ENCODE results near the gene RPS6KA6. TPM values are rescaled to one million over a fixed set of nuclear protein-coding genes. Genes with fewer than 3 reads are reported as not detected.

The RPS6KA6 gene
- total and polyA plus RNA-seq, 10 of the 15 experiments (the other 5 are each of a cell fraction or from before 2014, with no cell fraction given), result 0.29 to 2.8 (median 1.4) TPM; not detected in 1

- TF ChIP-seq ZBTB40 (IDR thresholded peaks at IDR 0.05; ENCODE audit: borderline replicate concordance) (no peak), PML (IDR thresholded peaks at IDR 0.05; ENCODE audit: low read length) (no peak), POLR2A (IDR thresholded peaks at IDR 0.05; ENCODE audit: low read depth, low read length) (no peak)
Measured at GRCh38 chrX:84175274-84175673, 12.7 kb downstream of the RPS6KA6 start (continued).

GRCh38 chrX:84174348-84174747 lies 13.7 kb downstream of the RPS6KA6 start:
- no peak overlapping the region for H3K4me2 ChIP-seq (ENCODE audit: control insufficient read depth, insufficient read depth)
- in situ Hi-C loops (cut with MboI) (no loop called here), intact Hi-C loops (cut with micrococcal nuclease; ENCODE audit: unreplicated experiment) (no loop called here)
- no peaks in the 10 kb centered on the region for H3K79me2 ChIP-seq (ENCODE audit: control insufficient read depth, insufficient read depth, low read length)
- no peaks in the 10 kb centered on the region for H4K20me1 ChIP-seq (ENCODE audit: control insufficient read depth, insufficient read depth)
- ChIA-PET CTCF (no interaction called here), RAD21 (ENCODE audit: unreplicated experiment) (no interaction called here), POLR2A (no interaction called here), SMC1A (ENCODE audit: uncharacterized antibody, unreplicated experiment) (no interaction called here)
- no peak overlapping the region for H2AFZ ChIP-seq (ENCODE audit: control insufficient read depth, low read depth, low read length)
- TF ChIP-seq BCL3 (IDR thresholded peaks at IDR 0.05; ENCODE audit: borderline replicate concordance, insufficient read depth, low read depth, low read length, poor library complexity, severe bottlenecking) (no peak), SREBF2 (IDR thresholded peaks at IDR 0.05; ENCODE audit: low read length) (no peak), POLR2AphosphoS2 (IDR thresholded peaks at IDR 0.05; ENCODE audit: low read depth, low read length) (no peak), TBL1XR1 (IDR thresholded peaks at IDR 0.05; ENCODE audit: low read depth, low read length) (no peak), TCF7 (IDR thresholded peaks at IDR 0.05; ENCODE audit: borderline replicate concordance) (no peak)
- H3K9ac ChIP-seq (ENCODE audit: control insufficient read depth, insufficient read depth, low read length), result no peak overlapping the region
- no peaks in the 10 kb centered on the region for H3K9me3 ChIP-seq (replicated peaks; ENCODE audit: control insufficient read depth, insufficient read depth, low read length)
- H3K4me3 ChIP-seq, result no peak overlapping the region
- FAIRE-seq, result no peak
- no peak for DNase-seq (ENCODE audit: low read depth, low spot score)
- no peak overlapping the region for H3K27ac ChIP-seq (ENCODE audit: control insufficient read depth, insufficient read depth)
- H3K4me1 ChIP-seq (ENCODE audit: control insufficient read depth, insufficient read depth, low read length), result no peaks in the 10 kb centered on the region
- no peak for ATAC-seq
- no TSS peak for BruUV-seq (replicated peaks)
- WGBS (ENCODE audit: insufficient coverage, insufficient replicate concordance, low lambda C conversion rate, missing lambda C conversion rate), result 30% methylated on average over 2 of the region's 2 CpGs
- no peaks in the 10 kb centered on the region for H3K27me3 ChIP-seq (replicated peaks in 1 of 2; ENCODE audit: control insufficient read depth in 2 of 2, insufficient read depth in 2 of 2, low read length in 1 of 2)
- H3K36me3 ChIP-seq (ENCODE audit: control insufficient read depth in 2 of 2, insufficient read depth in 2 of 2, low read length in 1 of 2), result no peaks in the 10 kb centered on the region

Data from GM12878 (cell line).